ENCODE data around the gene ANXA2R. TPM values are rescaled to one million over a fixed set of nuclear protein-coding genes. Genes with fewer than 3 reads are reported as not detected.
A peak's percentile ranks its signal among the peaks of the same experiment; 100 is the strongest.

Gene ANXA2R
- polyA plus RNA-seq, 1 experiment = 0.74 TPM

DNA sequence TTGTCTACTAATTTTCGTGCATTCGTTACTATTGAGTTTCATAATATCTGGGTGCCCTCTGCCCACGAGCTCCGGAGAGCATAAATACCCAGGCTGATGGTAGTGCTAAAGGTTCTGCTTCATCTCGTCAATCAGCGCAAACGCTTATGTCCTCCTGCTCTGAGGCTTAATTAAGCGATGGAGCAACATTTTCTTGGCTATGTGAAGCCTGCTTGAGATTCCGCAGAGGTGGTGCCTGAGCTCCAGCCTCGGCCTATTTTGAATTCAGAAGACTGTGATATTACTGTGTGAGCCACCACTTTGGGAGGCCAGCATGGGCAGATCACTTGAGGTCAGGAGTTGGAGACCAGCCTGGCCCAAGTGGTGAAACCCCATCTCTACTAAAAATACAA, 44.8 kb downstream of the ANXA2R start:
- no peaks in the 10 kb centered on the region for H3K36me3 ChIP-seq (ENCODE audit: control insufficient read depth, insufficient read depth, low read length)
- TF ChIP-seq CTCF (IDR thresholded peaks at IDR 0.05; ENCODE audit: insufficient read depth, low read depth, low read length) = no peak
- H3K4me3 ChIP-seq (ENCODE audit: low read depth, low read length) = peak overlapping the region; percentile 32
- DNase-seq (ENCODE audit: low read depth) = no peak
- POLR2A ChIA-PET = no interaction called here
- CTCF ChIA-PET = interaction anchor here (0.6 to 2.6 kb wide), 13 partner anchors 9 to 117 kb away, joined by 3 to 11 read pairs (median 4); no protein-coding TSS in a partner anchor
- H3K27me3 ChIP-seq (ENCODE audit: control insufficient read depth, insufficient read depth, low read length) = no peaks in the 10 kb centered on the region

GRCh38 chr5:42994555-42995359, 45.4 kb downstream of the ANXA2R start:
- DNase-seq (ENCODE audit: low read depth) = peak; percentile 52
- TF ChIP-seq CTCF (IDR thresholded peaks at IDR 0.05; ENCODE audit: insufficient read depth, low read depth, low read length) = peak; percentile 84
- Histone ChIP-seq H3K36me3 (ENCODE audit: control insufficient read depth, insufficient read depth, low read length) (no peaks in the 10 kb centered on the region), H3K27me3 (ENCODE audit: control insufficient read depth, insufficient read depth, low read length) (no peaks in the 10 kb centered on the region), H3K4me3 (ENCODE audit: low read depth, low read length) (peak overlapping the region; percentile 36)
- ChIA-PET CTCF (interaction anchor here (0.6 to 2.6 kb wide), 25 partner anchors 9 to 317 kb away, joined by 3 to 11 read pairs (median 6); no protein-coding TSS in a partner anchor), POLR2A (interaction anchor here (0.5 kb wide), 1 partner anchor 80 kb away, joined by 3 read pairs; no protein-coding TSS in a partner anchor)

DNA sequence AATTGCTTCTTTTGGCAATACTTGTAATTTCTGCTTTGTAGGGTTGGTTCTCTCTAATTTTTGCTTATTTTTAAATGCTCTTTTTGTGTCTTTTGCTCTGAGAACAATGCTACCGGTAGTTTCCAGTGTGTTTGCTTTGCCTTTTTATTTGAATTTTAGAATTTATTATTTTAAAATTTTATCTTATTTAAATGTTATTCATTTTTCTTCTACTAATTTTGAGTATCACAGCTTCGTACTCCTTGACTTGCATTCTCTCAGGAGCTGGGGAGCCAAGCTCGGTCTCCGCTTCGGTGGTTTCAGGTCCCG, 45.9 kb downstream of the ANXA2R start:
- no peaks in the 10 kb centered on the region for H3K36me3 ChIP-seq (ENCODE audit: control insufficient read depth, insufficient read depth, low read length)
- H3K27me3 ChIP-seq (ENCODE audit: control insufficient read depth, insufficient read depth, low read length) = no peaks in the 10 kb centered on the region
- no peak for TF ChIP-seq CTCF (IDR thresholded peaks at IDR 0.05; ENCODE audit: insufficient read depth, low read depth, low read length)
- DNase-seq (ENCODE audit: low read depth) = no peak
- ChIA-PET POLR2A (interaction anchor here (0.5 kb wide), 1 partner anchor 80 kb away, joined by 3 read pairs; no protein-coding TSS in a partner anchor), CTCF (interaction anchor here (0.6 to 3.3 kb wide), 16 partner anchors 9 to 317 kb away, joined by 3 to 12 read pairs (median 6); no protein-coding TSS in a partner anchor)
- peak overlapping the region; percentile 36 for H3K4me3 ChIP-seq (ENCODE audit: low read depth, low read length)

- DNase-seq (ENCODE audit: low read depth) = no peak
- ChIA-PET CTCF (interaction anchor here (0.6 to 3.3 kb wide), 15 partner anchors 10 to 318 kb away, joined by 3 to 12 read pairs (median 6); no protein-coding TSS in a partner anchor), POLR2A (no interaction called here)
- no peaks in the 10 kb centered on the region for H3K27me3 ChIP-seq (ENCODE audit: control insufficient read depth, insufficient read depth, low read length)
- no peaks in the 10 kb centered on the region for H3K36me3 ChIP-seq (ENCODE audit: control insufficient read depth, insufficient read depth, low read length)
- no peak; the same call in 1 of the 2 replicates for TF ChIP-seq CTCF (IDR thresholded peaks at IDR 0.05; ENCODE audit: insufficient read depth, low read depth, low read length)
- peak overlapping the region; percentile 36 for H3K4me3 ChIP-seq (ENCODE audit: low read depth, low read length)
Measured at GRCh38 chr5:42993516-42994245, 46.4 kb downstream of the ANXA2R start.

Measured in BJ (cell line).